Measurements from ENCODE around the gene MYRFL. TPM values are rescaled to one million over a fixed set of nuclear protein-coding genes. Genes with fewer than 3 reads are reported as not detected.
A peak's percentile ranks its signal among the peaks of the same experiment; 100 is the strongest.

The MYRFL gene
- total RNA-seq, 1 experiment from 2014 or later, result 1.3 TPM

DNA sequence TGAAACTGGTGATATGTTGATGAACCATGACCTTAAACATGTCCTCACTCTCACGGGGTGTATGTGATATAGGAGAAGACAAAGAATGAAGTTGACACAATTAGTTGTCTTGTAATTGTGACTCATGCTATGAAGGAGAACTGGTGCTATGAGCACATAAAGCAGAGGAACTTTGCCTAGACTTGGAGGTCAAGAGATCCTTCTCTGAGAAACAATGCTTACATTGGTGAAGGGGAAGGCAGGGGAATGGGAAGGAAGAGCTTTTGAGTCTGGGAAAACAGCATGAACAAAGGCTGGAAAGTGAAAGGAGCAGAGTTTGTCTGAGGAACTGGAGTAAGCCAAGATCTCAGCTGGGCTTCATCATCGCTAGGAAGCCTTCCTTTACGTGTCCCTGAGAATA, 83.2 kb downstream of the MYRFL start (continued):
- TF ChIP-seq SP1 (CRISPR knock-in tag; conservative IDR thresholded peaks at IDR 0.05) (no peak), ZNF263 (CRISPR knock-in tag; IDR thresholded peaks at IDR 0.05; ENCODE audit: low read depth) (no peak), CDX4 (CRISPR knock-in tag; IDR thresholded peaks at IDR 0.05; ENCODE audit: borderline replicate concordance) (no peak)

DNA sequence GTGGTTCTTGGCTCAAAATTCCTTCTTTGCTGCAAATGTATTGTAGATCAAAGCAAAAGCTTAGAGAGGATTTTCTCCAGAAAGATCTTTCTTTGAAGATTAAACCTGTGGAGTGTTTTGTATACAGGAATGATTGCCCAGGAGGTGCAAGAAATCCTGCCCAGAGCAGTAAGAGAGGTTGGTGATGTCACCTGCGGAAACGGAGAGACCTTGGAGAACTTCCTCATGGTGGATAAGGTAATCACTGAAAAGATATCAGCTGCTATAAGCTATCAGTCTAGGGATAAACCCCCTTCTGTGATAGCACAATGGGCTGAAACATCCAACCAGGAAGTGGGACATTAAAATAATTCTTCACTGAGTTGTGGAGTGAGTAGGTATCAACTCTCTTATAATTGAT, 85.7 kb downstream of the MYRFL start:
- ATAC-seq (peak; percentile 30; the same call in 1 of the 2 replicates), DNase-seq (ENCODE audit: low spot score) (no peak)
- ChIA-PET CTCF (interaction anchor here (0.7 to 3.3 kb wide), 3 partner anchors 10 to 59 kb away, joined by 3 to 12 read pairs (median 3); no protein-coding TSS in a partner anchor), POLR2A (no interaction called here)
- no peak overlapping the region for H3K4me3 Mint-ChIP-seq
- H3K4me1 Mint-ChIP-seq, result peaks cover 16% of the 10 kb centered on the region
- 0 out of 2 replicates have a peak, but pooled peaks cover 3% of the 10 kb centered on the region for H3K36me3 Mint-ChIP-seq
- no peaks in the 10 kb centered on the region for H3K9me3 Mint-ChIP-seq
- H3K27ac Mint-ChIP-seq, result no peak overlapping the region; the same call in 1 of the 2 replicates
- no peaks in the 10 kb centered on the region for H3K27me3 Mint-ChIP-seq (ENCODE audit: low read depth)
- TF ChIP-seq ZNF281 (CRISPR knock-in tag; IDR thresholded peaks at IDR 0.05) (no peak), ETV6 (CRISPR knock-in tag; IDR thresholded peaks at IDR 0.05) (no peak), ZBTB21 (CRISPR knock-in tag; IDR thresholded peaks at IDR 0.05; ENCODE audit: borderline replicate concordance) (no peak), EMX1 (CRISPR knock-in tag; IDR thresholded peaks at IDR 0.05) (no peak), IRF2 (CRISPR knock-in tag; IDR thresholded peaks at IDR 0.05; ENCODE audit: borderline replicate concordance, low read depth) (no peak), ZNF121 (CRISPR knock-in tag; IDR thresholded peaks at IDR 0.05) (no peak), NFATC4 (CRISPR knock-in tag; IDR thresholded peaks at IDR 0.05) (no peak), STAT6 (CRISPR knock-in tag; conservative IDR thresholded peaks at IDR 0.05; ENCODE audit: low read depth) (no peak), MYBL2 (CRISPR knock-in tag; IDR thresholded peaks at IDR 0.05) (no peak), SOX15 (CRISPR knock-in tag; IDR thresholded peaks at IDR 0.05) (no peak), ZNF423 (CRISPR knock-in tag; IDR thresholded peaks at IDR 0.05) (no peak), SMAD4 (CRISPR knock-in tag; IDR thresholded peaks at IDR 0.05) (no peak), TEAD4 (CRISPR knock-in tag; IDR thresholded peaks at IDR 0.05) (no peak), ZBTB43 (CRISPR knock-in tag; IDR thresholded peaks at IDR 0.05) (no peak), NFYB (CRISPR knock-in tag; conservative IDR thresholded peaks at IDR 0.05; ENCODE audit: low read depth) (no peak)

GRCh38 chr12:69913526-69913925, 88.5 kb downstream of the MYRFL start:
- Mint-ChIP-seq H3K9me3 (peaks cover 11% of the 10 kb centered on the region), H3K4me3 (no peak overlapping the region), H3K27me3 (ENCODE audit: low read depth) (no peaks in the 10 kb centered on the region), H3K36me3 (peaks cover 12% of the 10 kb centered on the region), H3K27ac (no peak overlapping the region), H3K4me1 (peaks cover 21% of the 10 kb centered on the region)
- no peak for TF ChIP-seq GABPB1 (CRISPR knock-in tag; IDR thresholded peaks at IDR 0.05)
- no peak for TF ChIP-seq RORB (CRISPR knock-in tag; IDR thresholded peaks at IDR 0.05)
- TF ChIP-seq NR3C1 (CRISPR knock-in tag; conservative IDR thresholded peaks at IDR 0.05; ENCODE audit: low read depth), result no peak
- no peak for TF ChIP-seq PRRX2 (CRISPR knock-in tag; IDR thresholded peaks at IDR 0.05)
- DNase-seq (ENCODE audit: low spot score) (no peak), ATAC-seq (no peak)
- ChIA-PET CTCF (no interaction called here), POLR2A (no interaction called here)

All from WTC11 (cell line).